K562 (cell line): ENCODE data around the gene DPH5. TPM values are rescaled to one million over a fixed set of nuclear protein-coding genes. Genes with fewer than 3 reads are reported as not detected.

Experiments used
- BHLHE40 ChIP-seq: IDR thresholded peaks from 2 replicates; pipeline ENCODE4 v1.6.1; 2011; ENCODE audit warnings: low read length, improper control_type of control experiment
- CBX2 ChIP-seq: fragments of 200-600 bp; sonication (generic); IDR thresholded peaks from one replicate; pipeline ENCODE4 v1.6.1; 2012; ENCODE audit warnings: mild to moderate bottlenecking, low read length, inconsistent platforms; ENCODE audit not compliant: insufficient read depth, poor library complexity, severe bottlenecking
- CBX5 ChIP-seq: IDR thresholded peaks from 2 replicates; pipeline ENCODE4 v1.6.1; 2014; ENCODE audit warnings: low read depth, borderline replicate concordance
- EZH2 ChIP-seq: IDR thresholded peaks from 2 replicates; pipeline ENCODE4 v1.6.1; 2012; ENCODE audit warnings: low read depth, mild to moderate bottlenecking, inconsistent platforms, low read length, borderline replicate concordance
- GATA2 ChIP-seq: sonication (generic); formaldehyde crosslinking; IDR thresholded peaks from 2 replicates; pipeline ENCODE4 v1.4.0; 2020; ENCODE audit warnings: mild to moderate bottlenecking, missing genetic modification reagents
- HOXB6 ChIP-seq: fragments of 250-450 bp; sonication (Bioruptor Pico); IDR thresholded peaks from 2 replicates; pipeline ENCODE4 v1.5.1; 2022; ENCODE audit warnings: mild to moderate bottlenecking, borderline replicate concordance
- JUN ChIP-seq, 2 experiments: sonication (generic) in 1 of 2; formaldehyde crosslinking in 1 of 2; IDR thresholded peaks; 2 replicates each; pipeline versions ENCODE4 v1.6.1 to v1.8.0; 2012 to 2022; ENCODE audit warnings: borderline replicate concordance in 2 of 2, mild to moderate bottlenecking in 2 of 2, improper control_type of control experiment in 1 of 2, low read depth in 1 of 2, low read length in 1 of 2, missing genetic modification reagents in 1 of 2
- KLF13 ChIP-seq: fragments of 450-650 bp; IDR thresholded peaks from 2 replicates; pipeline ENCODE4 v1.6.1; 2016; ENCODE audit warnings: missing genetic modification characterization, low read depth, mild to moderate bottlenecking, missing compliant biosample characterization, moderate library complexity, borderline replicate concordance
- MCM3 ChIP-seq: fragments of 450-650 bp; IDR thresholded peaks from 2 replicates; pipeline ENCODE4 v1.6.1; 2016
- PTBP1 ChIP-seq: fragments of 200-400 bp; formaldehyde crosslinking; IDR thresholded peaks from 2 replicates; pipeline ENCODE4 v1.6.1; 2017; ENCODE audit warnings: low read depth, low read length
- SMARCA5 ChIP-seq: fragments of 450-650 bp; IDR thresholded peaks from 2 replicates; pipeline ENCODE4 v1.6.1; 2016
- ZBTB17 ChIP-seq: fragments of 450-650 bp; formaldehyde crosslinking; IDR thresholded peaks from 2 replicates; pipeline ENCODE4 v1.4.0; 2020; ENCODE audit warnings: mild to moderate bottlenecking
- ZFP36 ChIP-seq: fragments of 150-350 bp; IDR thresholded peaks from 2 replicates; pipeline ENCODE4 v1.6.1; 2018; ENCODE audit warnings: low read length, low read depth; ENCODE audit not compliant: partially characterized antibody
- ZNF584 ChIP-seq: fragments of 200-800 bp; sonication (Bioruptor generic); IDR thresholded peaks from 2 replicates; pipeline ENCODE4 v1.6.1; 2016; ENCODE audit warnings: low read depth, mild to moderate bottlenecking, missing genetic modification characterization, missing compliant biosample characterization
- polyA plus RNA-seq, 8 experiments: library from polyadenylated mRNA; depleted of rRNA in 4 of 8; stranded (reverse) in 5 of 8; unstranded in 3 of 8; fragments of >200 nt; fragmentation: Nextera tagmentation in 2 of 8; fragmentation: Illumina TruSeq in 1 of 8; extraction: Ambion mirVana in 2 of 8; extraction: Trizol in 1 of 8; gene quantifications; 2 replicates each; pipeline versions ENCODE4 v1.2.1 to v1.2.3, GENCODE V29; 2011 to 2014; ENCODE audit warnings: inconsistent platforms in 1 of 8, missing spikeins in 1 of 8
- total RNA-seq, 7 experiments: library from RNA; depleted of rRNA in 6 of 7; stranded (reverse); fragments of >200 nt in 6 of 7; fragmentation: Illumina TruSeq in 2 of 7; extraction: Trizol in 2 of 7; gene quantifications; 2 replicates each; pipeline versions ENCODE4 v1.2.1 to v1.2.3, GENCODE V29; 2011 to 2021; ENCODE audit warnings: low replicate concordance in 1 of 7
- TF ChIP-seq, protein P1 (sequence below): fragments of 200-400 bp; formaldehyde crosslinking; IDR thresholded peaks from 2 replicates; pipeline ENCODE4 v1.6.1; 2017; ENCODE audit warnings: mild to moderate bottlenecking, low read depth, low read length, moderate library complexity
- TF ChIP-seq, protein P2 (sequence below): fragments of 450-650 bp; conservative IDR thresholded peaks from 2 replicates; pipeline ENCODE4 v1.6.1; 2016; ENCODE audit warnings: missing genetic modification characterization, low read depth, mild to moderate bottlenecking, missing compliant biosample characterization, moderate library complexity
- TF ChIP-seq, protein P3 (sequence below): fragments of 250-450 bp; sonication (Bioruptor Pico); IDR thresholded peaks from 2 replicates; pipeline ENCODE4 v1.9.0; 2021; ENCODE audit warnings: mild to moderate bottlenecking
- TF ChIP-seq, protein P4 (sequence below): fragments of 250-450 bp; sonication (Bioruptor Pico); IDR thresholded peaks from 2 replicates; pipeline ENCODE4 v1.8.0; 2022; ENCODE audit warnings: inconsistent platforms, mild to moderate bottlenecking, moderate library complexity, borderline replicate concordance
- TF ChIP-seq, protein P5 (sequence below): IDR thresholded peaks from 3 replicates; pipeline ENCODE4 v1.6.1; 2011; ENCODE audit warnings: borderline replicate concordance, mild to moderate bottlenecking; ENCODE audit not compliant: insufficient read length, insufficient read depth
- TF ChIP-seq, protein P6 (sequence below): fragments of 250-450 bp; sonication (Bioruptor Pico); IDR thresholded peaks from 2 replicates; pipeline ENCODE4 v1.5.0; 2020; ENCODE audit warnings: mild to moderate bottlenecking, borderline replicate concordance

Gene DPH5
- total and polyA plus RNA-seq, 9 of the 15 experiments (the other 6 are each of a cell fraction or from before 2014, with no cell fraction given) = 37.6 to 159 (median 89.7) TPM

DNA sequence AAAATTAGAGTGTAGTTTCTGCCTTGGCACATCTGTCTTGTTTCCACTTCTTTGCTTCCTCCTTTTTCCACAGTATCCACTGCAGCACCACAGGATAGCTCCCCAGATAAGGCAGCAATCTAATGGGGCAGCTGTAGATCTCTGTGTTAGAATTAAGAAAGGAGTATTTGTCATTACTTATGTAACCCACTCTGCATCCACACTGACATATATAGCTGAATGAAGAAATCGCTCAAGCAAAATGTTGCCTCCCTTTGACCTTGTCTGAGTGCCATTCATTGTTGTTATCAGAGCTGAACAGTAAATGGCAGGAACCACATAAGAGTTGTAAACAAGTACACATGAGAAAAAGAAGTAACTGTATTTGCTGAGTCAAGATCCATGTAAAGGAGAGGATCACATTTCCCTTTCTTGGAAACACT, 45.9 kb upstream of the DPH5 start (continued):
- TF ChIP-seq MCM3 (no peak), ZNF584 (CRISPR knock-in tag) (no peak), PTBP1 (no peak), JUN (IDR thresholded peaks at IDR 0.05; ENCODE audit: borderline replicate concordance, low read depth, low read length) (0 out of 2 replicates have a peak, but pooled peaks have one; percentile 33), JUN (CRISPR knock-in tag; IDR thresholded peaks at IDR 0.05; ENCODE audit: borderline replicate concordance) (no peak), CBX2 (no peak), SMARCA5 (no peak), EZH2 (no peak), GATA2 (CRISPR knock-in tag) (peak; percentile 84), HOXB6 (CRISPR knock-in tag) (no peak), ZBTB17 (no peak), ZFP36 (no peak), CBX5 (no peak), BHLHE40 (peak; percentile 53; the same call in 1 of the 2 replicates), KLF13 (tag) (no peak)
- TF ChIP-seq, protein P1, sequence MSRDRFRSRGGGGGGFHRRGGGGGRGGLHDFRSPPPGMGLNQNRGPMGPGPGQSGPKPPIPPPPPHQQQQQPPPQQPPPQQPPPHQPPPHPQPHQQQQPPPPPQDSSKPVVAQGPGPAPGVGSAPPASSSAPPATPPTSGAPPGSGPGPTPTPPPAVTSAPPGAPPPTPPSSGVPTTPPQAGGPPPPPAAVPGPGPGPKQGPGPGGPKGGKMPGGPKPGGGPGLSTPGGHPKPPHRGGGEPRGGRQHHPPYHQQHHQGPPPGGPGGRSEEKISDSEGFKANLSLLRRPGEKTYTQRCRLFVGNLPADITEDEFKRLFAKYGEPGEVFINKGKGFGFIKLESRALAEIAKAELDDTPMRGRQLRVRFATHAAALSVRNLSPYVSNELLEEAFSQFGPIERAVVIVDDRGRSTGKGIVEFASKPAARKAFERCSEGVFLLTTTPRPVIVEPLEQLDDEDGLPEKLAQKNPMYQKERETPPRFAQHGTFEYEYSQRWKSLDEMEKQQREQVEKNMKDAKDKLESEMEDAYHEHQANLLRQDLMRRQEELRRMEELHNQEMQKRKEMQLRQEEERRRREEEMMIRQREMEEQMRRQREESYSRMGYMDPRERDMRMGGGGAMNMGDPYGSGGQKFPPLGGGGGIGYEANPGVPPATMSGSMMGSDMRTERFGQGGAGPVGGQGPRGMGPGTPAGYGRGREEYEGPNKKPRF = no peak
- TF ChIP-seq, protein P2, sequence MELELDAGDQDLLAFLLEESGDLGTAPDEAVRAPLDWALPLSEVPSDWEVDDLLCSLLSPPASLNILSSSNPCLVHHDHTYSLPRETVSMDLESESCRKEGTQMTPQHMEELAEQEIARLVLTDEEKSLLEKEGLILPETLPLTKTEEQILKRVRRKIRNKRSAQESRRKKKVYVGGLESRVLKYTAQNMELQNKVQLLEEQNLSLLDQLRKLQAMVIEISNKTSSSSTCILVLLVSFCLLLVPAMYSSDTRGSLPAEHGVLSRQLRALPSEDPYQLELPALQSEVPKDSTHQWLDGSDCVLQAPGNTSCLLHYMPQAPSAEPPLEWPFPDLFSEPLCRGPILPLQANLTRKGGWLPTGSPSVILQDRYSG = no peak
- TF ChIP-seq, protein P3, sequence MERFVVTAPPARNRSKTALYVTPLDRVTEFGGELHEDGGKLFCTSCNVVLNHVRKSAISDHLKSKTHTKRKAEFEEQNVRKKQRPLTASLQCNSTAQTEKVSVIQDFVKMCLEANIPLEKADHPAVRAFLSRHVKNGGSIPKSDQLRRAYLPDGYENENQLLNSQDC (CRISPR knock-in tag) = no peak
- TF ChIP-seq, protein P4, sequence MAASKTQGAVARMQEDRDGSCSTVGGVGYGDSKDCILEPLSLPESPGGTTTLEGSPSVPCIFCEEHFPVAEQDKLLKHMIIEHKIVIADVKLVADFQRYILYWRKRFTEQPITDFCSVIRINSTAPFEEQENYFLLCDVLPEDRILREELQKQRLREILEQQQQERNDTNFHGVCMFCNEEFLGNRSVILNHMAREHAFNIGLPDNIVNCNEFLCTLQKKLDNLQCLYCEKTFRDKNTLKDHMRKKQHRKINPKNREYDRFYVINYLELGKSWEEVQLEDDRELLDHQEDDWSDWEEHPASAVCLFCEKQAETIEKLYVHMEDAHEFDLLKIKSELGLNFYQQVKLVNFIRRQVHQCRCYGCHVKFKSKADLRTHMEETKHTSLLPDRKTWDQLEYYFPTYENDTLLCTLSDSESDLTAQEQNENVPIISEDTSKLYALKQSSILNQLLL = no peak
- TF ChIP-seq, protein P5, sequence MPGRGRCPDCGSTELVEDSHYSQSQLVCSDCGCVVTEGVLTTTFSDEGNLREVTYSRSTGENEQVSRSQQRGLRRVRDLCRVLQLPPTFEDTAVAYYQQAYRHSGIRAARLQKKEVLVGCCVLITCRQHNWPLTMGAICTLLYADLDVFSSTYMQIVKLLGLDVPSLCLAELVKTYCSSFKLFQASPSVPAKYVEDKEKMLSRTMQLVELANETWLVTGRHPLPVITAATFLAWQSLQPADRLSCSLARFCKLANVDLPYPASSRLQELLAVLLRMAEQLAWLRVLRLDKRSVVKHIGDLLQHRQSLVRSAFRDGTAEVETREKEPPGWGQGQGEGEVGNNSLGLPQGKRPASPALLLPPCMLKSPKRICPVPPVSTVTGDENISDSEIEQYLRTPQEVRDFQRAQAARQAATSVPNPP = no peak
- TF ChIP-seq, protein P6, sequence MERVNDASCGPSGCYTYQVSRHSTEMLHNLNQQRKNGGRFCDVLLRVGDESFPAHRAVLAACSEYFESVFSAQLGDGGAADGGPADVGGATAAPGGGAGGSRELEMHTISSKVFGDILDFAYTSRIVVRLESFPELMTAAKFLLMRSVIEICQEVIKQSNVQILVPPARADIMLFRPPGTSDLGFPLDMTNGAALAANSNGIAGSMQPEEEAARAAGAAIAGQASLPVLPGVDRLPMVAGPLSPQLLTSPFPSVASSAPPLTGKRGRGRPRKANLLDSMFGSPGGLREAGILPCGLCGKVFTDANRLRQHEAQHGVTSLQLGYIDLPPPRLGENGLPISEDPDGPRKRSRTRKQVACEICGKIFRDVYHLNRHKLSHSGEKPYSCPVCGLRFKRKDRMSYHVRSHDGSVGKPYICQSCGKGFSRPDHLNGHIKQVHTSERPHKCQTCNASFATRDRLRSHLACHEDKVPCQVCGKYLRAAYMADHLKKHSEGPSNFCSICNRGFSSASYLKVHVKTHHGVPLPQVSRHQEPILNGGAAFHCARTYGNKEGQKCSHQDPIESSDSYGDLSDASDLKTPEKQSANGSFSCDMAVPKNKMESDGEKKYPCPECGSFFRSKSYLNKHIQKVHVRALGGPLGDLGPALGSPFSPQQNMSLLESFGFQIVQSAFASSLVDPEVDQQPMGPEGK (CRISPR knock-in tag) = no peak
